GM12878 (cell line): Measurements from ENCODE around the gene CRMP1. TPM values are rescaled to one million over a fixed set of nuclear protein-coding genes. Genes with fewer than 3 reads are reported as not detected.

Experiments used
- ATAC-seq: fragments of 200-7000 bp; cut with Tn5 transposase; 3 replicates; pipeline ENCODE4 v1.9.1; 2020; ENCODE audit warnings: mild to moderate bottlenecking, moderate library complexity
- BruUV-seq: library from RNA; stranded (reverse); fragments of 400-500 nt; replicated peaks from 2 replicates; lab custom pipeline; 2021; lab: Mats Ljungman, UMichigan
- CTCF ChIA-PET: fragments of 300-600 bp; sonication (Branson Sonifier 250); formaldehyde crosslinking; extraction: SDS; loops from one replicate; lab custom pipeline; 2021; ENCODE audit warnings: inconsistent platforms; lab: Yijun Ruan, JAX
- POLR2A ChIA-PET: fragments of 350-600 bp; formaldehyde crosslinking; extraction: SDS; loops from one replicate; lab custom pipeline; 2021; ENCODE audit warnings: inconsistent platforms; lab: Charles Lee
- RAD21 ChIA-PET: fragments of 300-600 bp; sonication (Branson Sonifier 250); formaldehyde crosslinking; loops from one replicate; lab custom pipeline; 2023; ENCODE audit warnings: antibody characterized with exemption; ENCODE audit not compliant: unreplicated experiment; lab: Charles Lee
- SMC1A ChIA-PET: fragments of 300-600 bp; sonication (Branson Sonifier 250); formaldehyde crosslinking; loops from one replicate; lab custom pipeline; 2023; ENCODE audit not compliant: unreplicated experiment, uncharacterized antibody; lab: Charles Lee
- DNase-seq: peaks from one replicate; pipeline ENCODE4 v3.0.0-alpha.2; 2011; ENCODE audit warnings: low read depth, low spot score
- FAIRE-seq: peaks from 3 replicates; lab custom pipeline; 2011; peaks lifted over from hg19 to GRCh38; lab: Jason Lieb, UNC
- H2AFZ ChIP-seq: 2 replicates; pipeline ENCODE4 v1.6.0; 2011; ENCODE audit warnings: low read depth, low read length, control low read depth; ENCODE audit not compliant: control insufficient read depth
- H3K27ac ChIP-seq: 2 replicates; pipeline ENCODE4 v1.5.1; 2011; ENCODE audit warnings: control low read depth; ENCODE audit not compliant: control insufficient read depth, insufficient read depth
- H3K27me3 ChIP-seq, 2 experiments: replicated peaks in 1 of 2; 2 replicates each; pipeline versions ENCODE4 v1.6.0 to v1.6.1; 2011; ENCODE audit warnings: low read length in 1 of 2; ENCODE audit not compliant: control insufficient read depth in 2 of 2, insufficient read depth in 2 of 2
- H3K36me3 ChIP-seq, 2 experiments: 2 replicates each; pipeline ENCODE4 v1.5.1; 2011; ENCODE audit warnings: low read length in 1 of 2; ENCODE audit not compliant: control insufficient read depth in 2 of 2, insufficient read depth in 2 of 2
- H3K4me1 ChIP-seq: 2 replicates; pipeline ENCODE4 v1.6.1; 2011; ENCODE audit warnings: mild to moderate bottlenecking, low read length, moderate library complexity, mixed read lengths; ENCODE audit not compliant: control insufficient read depth, insufficient read depth
- H3K4me2 ChIP-seq: 2 replicates; pipeline ENCODE4 v1.6.0; 2011; ENCODE audit warnings: control low read depth; ENCODE audit not compliant: control insufficient read depth, insufficient read depth
- H3K4me3 ChIP-seq: fragments of 200-600 bp; sonication (generic); 2 replicates; pipeline ENCODE4 v1.5.1; 2016
- H3K79me2 ChIP-seq: 2 replicates; pipeline ENCODE4 v1.6.0; 2011; ENCODE audit warnings: low read length; ENCODE audit not compliant: control insufficient read depth, insufficient read depth
- H3K9ac ChIP-seq: 2 replicates; pipeline ENCODE4 v1.8.0; 2011; ENCODE audit warnings: low read length, control low read depth, mixed read lengths; ENCODE audit not compliant: control insufficient read depth, insufficient read depth
- H3K9me3 ChIP-seq: replicated peaks from 3 replicates; pipeline ENCODE4 v1.5.1; 2011; ENCODE audit warnings: mild to moderate bottlenecking, low read length; ENCODE audit not compliant: control insufficient read depth, insufficient read depth
- H4K20me1 ChIP-seq: 2 replicates; pipeline ENCODE4 v1.6.0; 2011; ENCODE audit not compliant: control insufficient read depth, insufficient read depth
- CEBPB ChIP-seq, 2 experiments: fragments of 150-350 bp in 1 of 2; IDR thresholded peaks; 2 replicates each; pipeline ENCODE4 v1.6.1; 2012 to 2014; ENCODE audit warnings: low read depth in 2 of 2, low read length in 2 of 2, borderline replicate concordance in 1 of 2, inconsistent platforms in 1 of 2
- ESRRA ChIP-seq: IDR thresholded peaks from 2 replicates; pipeline ENCODE4 v1.6.1; 2012; ENCODE audit warnings: mild to moderate bottlenecking, low read length, improper control_type of control experiment
- EZH2 ChIP-seq: IDR thresholded peaks from 2 replicates; pipeline ENCODE4 v1.6.1; 2012; ENCODE audit warnings: low read depth, mild to moderate bottlenecking, control low read depth, inconsistent platforms, low read length, borderline replicate concordance; ENCODE audit not compliant: control insufficient read depth
- FOXM1 ChIP-seq: IDR thresholded peaks from 2 replicates; pipeline ENCODE4 v1.6.1; 2012; ENCODE audit warnings: low read depth, mild to moderate bottlenecking, inconsistent platforms, low read length, moderate library complexity
- NBN ChIP-seq: fragments of 450-650 bp; IDR thresholded peaks from 2 replicates; pipeline ENCODE4 v1.6.1; 2016
- NFYA ChIP-seq: IDR thresholded peaks from 2 replicates; pipeline ENCODE4 v1.6.1; 2011; ENCODE audit warnings: low read depth, mild to moderate bottlenecking, low read length, improper control_type of control experiment, borderline replicate concordance
- NFYB ChIP-seq: IDR thresholded peaks from 2 replicates; pipeline ENCODE4 v1.6.1; 2011; ENCODE audit warnings: low read depth, mild to moderate bottlenecking, low read length, improper control_type of control experiment, moderate library complexity; ENCODE audit not compliant: insufficient read depth
- SMARCA5 ChIP-seq: fragments of 450-650 bp; IDR thresholded peaks from 2 replicates; pipeline ENCODE4 v1.6.1; 2017; ENCODE audit warnings: mild to moderate bottlenecking
- SRF ChIP-seq, 2 experiments: IDR thresholded peaks; 2 replicates each; pipeline ENCODE4 v1.6.1; 2011; ENCODE audit warnings: low read depth in 2 of 2, low read length in 2 of 2, mild to moderate bottlenecking in 1 of 2, moderate library complexity in 1 of 2
- STAT1 ChIP-seq: fragments of 450-650 bp; conservative IDR thresholded peaks from 2 replicates; pipeline ENCODE4 v1.6.1; 2014; ENCODE audit warnings: antibody characterized with exemption, mild to moderate bottlenecking
- ZNF622 ChIP-seq: fragments of 450-650 bp; IDR thresholded peaks from 2 replicates; pipeline ENCODE4 v1.6.1; 2017; ENCODE audit warnings: mild to moderate bottlenecking, inconsistent platforms
- WGBS: methylation state at CpG from one replicate; pipeline ENCODE4 v1.1.6; 2016; ENCODE audit warnings: low lambda C conversion rate; ENCODE audit not compliant: insufficient replicate concordance, insufficient coverage; ENCODE audit errors: missing lambda C conversion rate; 5-methylcytosine and 5-hydroxymethylcytosine counted together
- in situ Hi-C: fragments of 300-500 bp; cut with MboI; formaldehyde crosslinking; loops from 9 replicates; pipeline ENCODE4 v1.14.3; 2018; ENCODE audit warnings: mixed read lengths
- intact Hi-C: fragments of 100-400 bp; cut with micrococcal nuclease; formaldehyde crosslinking; loops from one replicate; pipeline ENCODE4 v1.14.2; 2022; ENCODE audit not compliant: unreplicated experiment
- polyA plus RNA-seq, 11 experiments: library from polyadenylated mRNA; depleted of rRNA in 4 of 11; unstranded in 6 of 11; stranded (reverse) in 5 of 11; fragments of >200 nt; fragmentation: Nextera tagmentation in 4 of 11; fragmentation: Illumina TruSeq in 1 of 11; extraction: Ambion mirVana in 4 of 11; extraction: Trizol in 1 of 11; gene quantifications; 1 replicate in 1 of 11; 2 replicates in 10 of 11; pipeline versions ENCODE4 v1.2.1 to v1.2.3, GENCODE V29; 2011 to 2016; ENCODE audit warnings: inconsistent platforms in 2 of 11, missing spikeins in 2 of 11, low read depth in 1 of 11
- total RNA-seq, 4 experiments: library from RNA; depleted of rRNA in 3 of 4; stranded (reverse); fragments of >200 nt in 3 of 4; fragmentation: Illumina TruSeq in 1 of 4; extraction: Trizol in 1 of 4; gene quantifications; 2 replicates each; pipeline versions ENCODE4 v1.2.1 to v1.2.3, GENCODE V29; 2013 to 2021
- TF ChIP-seq, protein P1 (sequence below): fragments of 450-650 bp; IDR thresholded peaks from 2 replicates; pipeline ENCODE4 v1.6.1; 2018; ENCODE audit warnings: borderline replicate concordance, mild to moderate bottlenecking; ENCODE audit not compliant: partially characterized antibody

Gene CRMP1
- total and polyA plus RNA-seq, 10 of the 15 experiments (the other 5 are each of a cell fraction or from before 2014, with no cell fraction given): 0.03 to 1.4 (median 0.12) TPM; not detected in 2

DNA sequence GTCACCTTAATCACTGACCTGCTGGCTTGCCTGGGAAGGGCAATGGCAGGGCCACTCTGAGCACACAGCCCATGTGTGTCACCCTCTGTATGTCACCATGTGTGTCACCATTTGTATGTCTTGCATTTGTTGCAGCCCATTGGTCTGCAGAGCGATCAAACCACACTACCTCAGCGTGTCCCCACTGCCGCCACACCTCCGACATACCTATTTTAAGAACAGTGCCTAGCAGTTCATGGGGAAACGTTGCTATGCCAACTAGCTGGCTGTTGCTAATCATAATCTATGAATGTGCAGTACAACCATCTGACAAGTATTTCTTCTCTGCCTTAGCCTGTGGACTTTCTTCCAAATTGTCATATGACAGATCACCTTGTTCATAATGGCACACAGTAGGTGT, 8.0 kb upstream of the CRMP1 start:
- TF ChIP-seq, protein P1, sequence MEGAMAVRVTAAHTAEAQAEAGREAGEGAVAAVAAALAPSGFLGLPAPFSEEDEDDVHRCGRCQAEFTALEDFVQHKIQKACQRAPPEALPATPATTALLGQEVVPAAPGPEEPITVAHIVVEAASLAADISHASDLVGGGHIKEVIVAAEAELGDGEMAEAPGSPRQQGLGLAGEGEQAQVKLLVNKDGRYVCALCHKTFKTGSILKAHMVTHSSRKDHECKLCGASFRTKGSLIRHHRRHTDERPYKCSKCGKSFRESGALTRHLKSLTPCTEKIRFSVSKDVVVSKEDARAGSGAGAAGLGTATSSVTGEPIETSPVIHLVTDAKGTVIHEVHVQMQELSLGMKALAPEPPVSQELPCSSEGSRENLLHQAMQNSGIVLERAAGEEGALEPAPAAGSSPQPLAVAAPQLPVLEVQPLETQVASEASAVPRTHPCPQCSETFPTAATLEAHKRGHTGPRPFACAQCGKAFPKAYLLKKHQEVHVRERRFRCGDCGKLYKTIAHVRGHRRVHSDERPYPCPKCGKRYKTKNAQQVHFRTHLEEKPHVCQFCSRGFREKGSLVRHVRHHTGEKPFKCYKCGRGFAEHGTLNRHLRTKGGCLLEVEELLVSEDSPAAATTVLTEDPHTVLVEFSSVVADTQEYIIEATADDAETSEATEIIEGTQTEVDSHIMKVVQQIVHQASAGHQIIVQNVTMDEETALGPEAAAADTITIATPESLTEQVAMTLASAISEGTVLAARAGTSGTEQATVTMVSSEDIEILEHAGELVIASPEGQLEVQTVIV: no peak
- no peak for TF ChIP-seq ZNF622
- TF ChIP-seq NBN: no peak
- TF ChIP-seq SMARCA5: no peak
- no peak for TF ChIP-seq CEBPB (IDR thresholded peaks at IDR 0.05; ENCODE audit: borderline replicate concordance in 1 of 2, low read depth in 2 of 2, low read length in 2 of 2)
- no peak for TF ChIP-seq NFYA
- TF ChIP-seq NFYB: no peak
- no peak for TF ChIP-seq ESRRA
- no peak for TF ChIP-seq EZH2
- TF ChIP-seq SRF (IDR thresholded peaks at IDR 0.05; ENCODE audit: low read depth in 2 of 2, low read length in 2 of 2): no peak
- TF ChIP-seq STAT1: no peak
- TF ChIP-seq FOXM1: no peak
- in situ Hi-C loops: no loop called here
- POLR2A ChIA-PET: no interaction called here

More for the DNA sequence above, 8.0 kb upstream of the CRMP1 start:
- Histone ChIP-seq H3K4me1 (no peaks in the 10 kb centered on the region), H3K79me2 (no peaks in the 10 kb centered on the region), H4K20me1 (no peaks in the 10 kb centered on the region), H3K4me3 (no peak overlapping the region), H3K27ac (no peak overlapping the region), H3K4me2 (no peak overlapping the region), H3K27me3 (peaks cover 0 to 3% of the 10 kb centered on the region in 2 experiments; a peak in 1 of 4 replicates), H3K9me3 (no peaks in the 10 kb centered on the region), H2AFZ (no peak overlapping the region), H3K9ac (no peak overlapping the region), H3K36me3 (no peaks in the 10 kb centered on the region)
- RAD21 ChIA-PET: no interaction called here
- ATAC-seq (no peak), DNase-seq (no peak), FAIRE-seq (no peak)
- intact Hi-C loops: no loop called here
- CTCF ChIA-PET: no interaction called here
- SMC1A ChIA-PET: no interaction called here
- WGBS: 22% methylated on average over 5 of the region's 5 CpGs
- BruUV-seq: no TSS peak
